Thoracic aorta (tissue), 2 donors: ENCODE results near the gene GUCY2D. TPM values are rescaled to one million over a fixed set of nuclear protein-coding genes. Genes with fewer than 3 reads are reported as not detected.
"Not testable (repeated sequence)": the region's sequence is repeated elsewhere in the genome, so short reads cannot be mapped to it uniquely, and the experiment has no call there.

Source experiments
- ATAC-seq: fragments of 150-250 bp; one replicate; pipeline ENCODE4 v1.8.0; 2017; ENCODE audit warnings: low read depth; ENCODE audit not compliant: insufficient number of reproducible peaks, low FRiP score
- DNase-seq: peaks from one replicate; pipeline ENCODE4 v3.0.0-alpha.2; 2020; ENCODE audit warnings: low spot score
- H3K27ac ChIP-seq, 2 donors: fragments of 200-600 bp; sonication (generic); 1 replicate in 1 of 2; 2 replicates in 1 of 2; pipeline ENCODE4 v1.5.1; 2016; ENCODE audit warnings: mild to moderate bottlenecking in 2 of 2, moderate library complexity in 2 of 2
- H3K27me3 ChIP-seq: fragments of 200-600 bp; sonication (generic); replicated peaks from 2 replicates; pipeline ENCODE4 v1.6.0; 2016; ENCODE audit warnings: mild to moderate bottlenecking; ENCODE audit not compliant: insufficient read depth
- H3K36me3 ChIP-seq: fragments of 200-600 bp; sonication (generic); one replicate; pipeline ENCODE4 v1.5.1; 2016
- H3K4me1 ChIP-seq, 2 donors: fragments of 200-600 bp; sonication (generic); 1 replicate in 1 of 2; 2 replicates in 1 of 2; pipeline versions ENCODE4 v1.5.1 to v1.6.0; 2016; ENCODE audit warnings: low read depth in 2 of 2, mild to moderate bottlenecking in 1 of 2; ENCODE audit not compliant: control insufficient read depth in 1 of 2
- H3K4me3 ChIP-seq: fragments of 200-600 bp; sonication (generic); 2 replicates; pipeline ENCODE4 v1.5.1; 2016; ENCODE audit warnings: mild to moderate bottlenecking
- H3K9me3 ChIP-seq: fragments of 200-600 bp; sonication (generic); 2 replicates; pipeline ENCODE4 v1.5.1; 2016
- total RNA-seq, 2 donors: library from RNA; depleted of rRNA; stranded (reverse); fragments of >200 nt; gene quantifications; one replicate each; pipeline versions ENCODE4 v1.1.0 to v1.2.3, GENCODE V29; 2016
- TF ChIP-seq, protein P1 (sequence below): fragments of 200-600 bp; sonication (generic); IDR thresholded peaks from one replicate; pipeline ENCODE4 v1.5.1; 2019; ENCODE audit warnings: antibody characterized with exemption

Gene GUCY2D
- total RNA-seq, 2 donors from 2014 or later = not detected

DNA sequence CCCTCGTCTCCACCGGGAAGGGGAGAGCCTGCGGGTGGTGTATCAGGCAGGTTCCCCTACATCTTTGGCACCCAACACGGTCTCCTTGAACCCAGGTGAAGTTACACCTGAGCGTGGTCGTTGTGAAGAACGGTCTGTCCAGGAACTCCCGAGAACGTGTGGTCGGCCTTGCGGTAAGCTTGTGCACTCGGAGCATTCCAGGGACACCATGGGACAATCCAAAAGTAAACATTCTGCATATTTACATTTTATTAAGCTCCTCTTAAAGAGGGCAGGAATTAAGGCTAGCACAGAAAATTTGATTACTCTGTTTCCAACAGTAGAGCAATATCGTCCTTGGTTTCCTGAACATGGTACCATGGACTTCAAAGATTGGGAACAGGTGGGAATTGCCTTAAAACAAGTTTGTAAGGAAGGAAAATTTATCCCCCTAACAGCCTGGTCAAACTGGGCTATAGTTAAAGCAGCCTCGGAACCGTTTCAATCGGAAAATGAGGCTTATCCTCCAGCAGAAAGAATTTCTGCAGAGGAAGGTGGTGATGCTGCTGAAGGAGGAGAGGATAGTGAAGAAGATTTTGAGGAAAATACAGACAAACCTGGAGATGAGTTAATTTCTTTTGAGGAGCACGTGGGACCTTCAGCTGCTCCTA, 54.7 kb downstream of the GUCY2D start:
- H3K4me1 ChIP-seq = peaks cover 0 to under 1% of the 10 kb centered on the region in 2 donors
- DNase-seq = no peak

GRCh38 chr17:8057691-8058114, 55.3 kb downstream of the GUCY2D start:
- H3K27me3 ChIP-seq = peaks cover 11% of the 10 kb centered on the region
- peaks cover 0 to 7% of the 10 kb centered on the region in 2 donors for H3K4me1 ChIP-seq
- no peak for DNase-seq
- H3K9me3 ChIP-seq = no peaks in the 10 kb centered on the region
- no peak overlapping the region for H3K4me3 ChIP-seq
- ATAC-seq = peak; percentile 75
- TF ChIP-seq, protein P1, sequence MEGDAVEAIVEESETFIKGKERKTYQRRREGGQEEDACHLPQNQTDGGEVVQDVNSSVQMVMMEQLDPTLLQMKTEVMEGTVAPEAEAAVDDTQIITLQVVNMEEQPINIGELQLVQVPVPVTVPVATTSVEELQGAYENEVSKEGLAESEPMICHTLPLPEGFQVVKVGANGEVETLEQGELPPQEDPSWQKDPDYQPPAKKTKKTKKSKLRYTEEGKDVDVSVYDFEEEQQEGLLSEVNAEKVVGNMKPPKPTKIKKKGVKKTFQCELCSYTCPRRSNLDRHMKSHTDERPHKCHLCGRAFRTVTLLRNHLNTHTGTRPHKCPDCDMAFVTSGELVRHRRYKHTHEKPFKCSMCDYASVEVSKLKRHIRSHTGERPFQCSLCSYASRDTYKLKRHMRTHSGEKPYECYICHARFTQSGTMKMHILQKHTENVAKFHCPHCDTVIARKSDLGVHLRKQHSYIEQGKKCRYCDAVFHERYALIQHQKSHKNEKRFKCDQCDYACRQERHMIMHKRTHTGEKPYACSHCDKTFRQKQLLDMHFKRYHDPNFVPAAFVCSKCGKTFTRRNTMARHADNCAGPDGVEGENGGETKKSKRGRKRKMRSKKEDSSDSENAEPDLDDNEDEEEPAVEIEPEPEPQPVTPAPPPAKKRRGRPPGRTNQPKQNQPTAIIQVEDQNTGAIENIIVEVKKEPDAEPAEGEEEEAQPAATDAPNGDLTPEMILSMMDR = peak; percentile 69
- no peak overlapping the region for H3K27ac ChIP-seq
- H3K36me3 ChIP-seq = no peaks in the 10 kb centered on the region

More for the DNA sequence above, 54.7 kb downstream of the GUCY2D start:
- TF ChIP-seq, protein P1 = no peak
- Histone ChIP-seq H3K9me3 (no peaks in the 10 kb centered on the region), H3K27ac (no peak overlapping the region), H3K27me3 (peaks cover 11% of the 10 kb centered on the region), H3K36me3 (no peaks in the 10 kb centered on the region), H3K4me3 (no peak overlapping the region)
- ATAC-seq = no peak

DNA sequence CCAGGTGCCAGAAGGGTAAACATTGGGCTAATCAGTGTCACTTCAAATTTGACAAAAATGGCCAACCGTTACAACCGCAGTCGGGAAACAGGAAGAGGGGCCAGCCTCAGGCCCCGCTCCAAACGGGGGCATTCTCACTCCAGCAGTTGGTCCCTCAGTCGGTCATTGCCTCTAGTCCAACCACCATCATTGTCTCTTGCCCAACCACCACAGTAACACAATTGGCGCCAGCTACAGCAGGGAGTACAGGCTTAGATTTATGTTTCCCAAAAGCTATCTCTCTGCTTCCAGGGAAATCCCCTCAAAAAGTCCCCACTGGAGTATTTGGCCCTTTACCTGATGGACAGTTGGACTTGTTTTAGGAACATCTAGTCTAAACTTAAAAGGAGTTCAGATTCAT, 56.7 kb downstream of the GUCY2D start:
- no peak for DNase-seq
- H3K27me3 ChIP-seq = peaks cover 11% of the 10 kb centered on the region
- no peak overlapping the region for H3K27ac ChIP-seq

DNA sequence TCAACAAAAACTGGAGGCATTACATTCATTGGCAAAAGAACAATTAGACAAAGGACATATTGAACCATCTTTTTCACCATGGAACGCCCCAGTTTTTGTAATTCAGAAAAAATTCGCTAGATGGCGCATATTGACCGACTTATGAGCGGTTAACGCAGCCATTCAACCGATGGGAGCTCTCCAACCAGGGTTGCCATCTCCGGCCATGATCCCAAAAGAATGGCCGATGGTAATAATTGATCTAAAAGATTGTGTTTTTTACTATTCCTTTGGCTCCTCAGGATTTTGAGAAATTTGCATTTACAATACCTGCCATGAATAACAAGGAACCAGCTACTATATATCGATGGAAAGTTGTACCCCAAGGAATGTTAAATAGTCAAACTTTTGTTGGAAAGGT, 57.9 kb downstream of the GUCY2D start:
- H3K27ac ChIP-seq = no peak overlapping the region
- no peak overlapping the region for H3K4me3 ChIP-seq
- no peak for DNase-seq
- H3K36me3 ChIP-seq = no peaks in the 10 kb centered on the region
- H3K27me3 ChIP-seq = peaks cover 11% of the 10 kb centered on the region
- TF ChIP-seq, protein P1 = peak; percentile 77
- H3K9me3 ChIP-seq = no peaks in the 10 kb centered on the region
- peaks cover 0 to 14% of the 10 kb centered on the region in 2 donors for H3K4me1 ChIP-seq
- no peak for ATAC-seq

More for the DNA sequence above, 56.7 kb downstream of the GUCY2D start:
- Histone ChIP-seq H3K36me3 (no peaks in the 10 kb centered on the region), H3K9me3 (no peaks in the 10 kb centered on the region), H3K4me1 (peaks cover 0 to 14% of the 10 kb centered on the region in 2 donors), H3K4me3 (no peak overlapping the region)
- no peak for ATAC-seq
- TF ChIP-seq, protein P1 = no peak

DNA sequence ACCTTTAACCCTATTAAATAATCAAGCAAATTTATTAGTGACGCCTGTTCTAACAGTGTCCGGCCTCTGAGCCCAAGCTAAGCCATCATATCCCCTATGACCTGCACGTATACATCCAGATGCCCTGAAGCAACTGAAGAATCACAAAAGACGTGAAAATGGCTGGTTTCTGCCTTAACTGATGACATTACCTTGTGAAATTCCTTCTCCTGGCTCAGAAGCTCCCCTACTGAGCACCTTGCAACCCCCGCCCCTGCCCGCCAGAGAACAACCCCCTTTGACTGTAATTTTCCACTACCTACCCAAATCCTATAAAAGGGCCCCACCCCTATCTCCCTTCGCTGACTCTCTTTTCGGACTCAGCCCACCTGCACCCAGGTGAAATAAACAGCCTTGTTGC, 59.4 kb downstream of the GUCY2D start:
- not testable (repeated sequence) for DNase-seq, H3K9me3 ChIP-seq, H3K27ac ChIP-seq, ATAC-seq, H3K36me3 ChIP-seq, H3K4me3 ChIP-seq
- Histone ChIP-seq H3K4me1 (peaks cover 0 to 14% of the 10 kb centered on the region in 2 donors), H3K27me3 (peaks cover 11% of the 10 kb centered on the region)

- no peak overlapping the region for H3K27ac ChIP-seq
- H3K36me3 ChIP-seq = no peaks in the 10 kb centered on the region
- H3K9me3 ChIP-seq = no peaks in the 10 kb centered on the region
- peaks cover 11% of the 10 kb centered on the region for H3K27me3 ChIP-seq
- H3K4me1 ChIP-seq = peaks cover 0 to 14% of the 10 kb centered on the region in 2 donors
- TF ChIP-seq, protein P1 = no peak
- H3K4me3 ChIP-seq = peak overlapping the region; percentile 17
- DNase-seq (no peak), ATAC-seq (no peak)
These were observed 60.0 kb downstream of the GUCY2D start for GRCh38 chr17:8062435-8062806.
